Stimulated activated CD8-positive, alpha-beta memory T cell treated with anti-CD3 and anti-CD28 coated beads, Interleukin-15, amount 100 ng/mL, for 48 hours (primary cell): ENCODE results near the gene KLHL35.
A peak's percentile ranks its signal among the peaks of the same experiment; 100 is the strongest.

ENCODE experiments used
- DNase-seq, 2 donors: peaks; one replicate each; pipeline ENCODE4 v3.0.0-alpha.2; 2020; ENCODE audit warnings: low read depth in 2 of 2

KLHL35 gene

GRCh38 chr11:75468534-75469340 lies 35.7 kb upstream of the KLHL35 start:
- no peak for DNase-seq

GRCh38 chr11:75467881-75468280 lies 34.9 kb upstream of the KLHL35 start:
- no peak for DNase-seq

GRCh38 chr11:75467311-75467710 lies 34.3 kb upstream of the KLHL35 start:
- DNase-seq = no peak

GRCh38 chr11:75465701-75466531 lies 32.9 kb upstream of the KLHL35 start:
- no peak for DNase-seq

GRCh38 chr11:75463106-75463774 lies 30.2 kb upstream of the KLHL35 start:
- DNase-seq = no peak

- no peak for DNase-seq
These were observed 29.2 kb upstream of the KLHL35 start for GRCh38 chr11:75462117-75462653.

- no peak for DNase-seq
These were observed 28.1 kb upstream of the KLHL35 start for GRCh38 chr11:75461151-75461550.

GRCh38 chr11:75456596-75457183 lies 23.7 kb upstream of the KLHL35 start:
- DNase-seq = no peak

GRCh38 chr11:75454987-75455386 lies 22.0 kb upstream of the KLHL35 start:
- no peak for DNase-seq

- no peak for DNase-seq
These were observed 21.1 kb upstream of the KLHL35 start for GRCh38 chr11:75453916-75454655.

GRCh38 chr11:75450826-75451821 lies 18.1 kb upstream of the KLHL35 start:
- peak in 1 of 2 donors; percentile 19 for DNase-seq

- no peak for DNase-seq
These were observed 17.2 kb upstream of the KLHL35 start for GRCh38 chr11:75450236-75450635.

- no peak for DNase-seq
These were observed 16.8 kb upstream of the KLHL35 start for GRCh38 chr11:75449776-75450175.

GRCh38 chr11:75449271-75449670 lies 16.3 kb upstream of the KLHL35 start:
- DNase-seq = no peak

- no peak for DNase-seq
These were observed 14.4 kb upstream of the KLHL35 start for GRCh38 chr11:75447415-75447814.

- peak in 1 of 2 donors; percentile 40 for DNase-seq
These were observed 12.4 kb upstream of the KLHL35 start for GRCh38 chr11:75445315-75445953.

- DNase-seq = no peak
These were observed 10.0 kb upstream of the KLHL35 start for GRCh38 chr11:75443043-75443442.

- no peak for DNase-seq
These were observed 9.3 kb upstream of the KLHL35 start for GRCh38 chr11:75442161-75442885.

GRCh38 chr11:75441804-75442132 lies 8.8 kb upstream of the KLHL35 start:
- no peak for DNase-seq
